Subcutaneous adipose tissue (tissue), 4 donors: ENCODE data around the gene ARHGAP6. TPM values are rescaled to one million over a fixed set of nuclear protein-coding genes. Genes with fewer than 3 reads are reported as not detected.

ENCODE experiments used
- total RNA-seq, 4 donors: library from RNA; depleted of rRNA; stranded (reverse); fragments of >200 nt; gene quantifications; one replicate each; pipeline ENCODE4 v1.1.0, GENCODE V29; 2016
- TF ChIP-seq, protein P1 (sequence below): fragments of 450-650 bp; IDR thresholded peaks from one replicate; pipeline ENCODE4 v1.5.1; 2016; ENCODE audit warnings: low read depth, mild to moderate bottlenecking, control low read depth, antibody characterized with exemption, moderate library complexity

The ARHGAP6 gene
- total RNA-seq, 4 donors from 2014 or later = 20.7 to 40.3 (median 30.7) TPM

DNA sequence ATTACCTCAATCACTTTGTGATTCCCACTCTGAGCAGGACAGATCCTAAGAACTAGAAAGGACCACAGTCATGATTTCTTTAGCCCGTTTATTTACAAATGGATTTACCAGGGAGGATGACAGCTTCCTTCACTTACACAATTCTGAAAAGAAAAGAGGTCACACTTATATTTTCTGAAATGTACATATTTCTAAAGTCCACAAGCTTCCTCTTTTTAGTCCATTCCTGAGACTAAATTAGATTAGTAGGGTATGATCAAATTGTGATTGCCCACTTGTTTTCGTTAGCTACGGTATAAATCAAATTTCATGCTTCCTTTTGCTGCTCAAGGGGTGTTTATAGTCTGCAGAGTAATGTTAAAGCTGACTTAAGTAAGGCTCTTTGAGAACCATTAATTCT is 380.1 kb downstream of the ARHGAP6 start:
- TF ChIP-seq, protein P1, sequence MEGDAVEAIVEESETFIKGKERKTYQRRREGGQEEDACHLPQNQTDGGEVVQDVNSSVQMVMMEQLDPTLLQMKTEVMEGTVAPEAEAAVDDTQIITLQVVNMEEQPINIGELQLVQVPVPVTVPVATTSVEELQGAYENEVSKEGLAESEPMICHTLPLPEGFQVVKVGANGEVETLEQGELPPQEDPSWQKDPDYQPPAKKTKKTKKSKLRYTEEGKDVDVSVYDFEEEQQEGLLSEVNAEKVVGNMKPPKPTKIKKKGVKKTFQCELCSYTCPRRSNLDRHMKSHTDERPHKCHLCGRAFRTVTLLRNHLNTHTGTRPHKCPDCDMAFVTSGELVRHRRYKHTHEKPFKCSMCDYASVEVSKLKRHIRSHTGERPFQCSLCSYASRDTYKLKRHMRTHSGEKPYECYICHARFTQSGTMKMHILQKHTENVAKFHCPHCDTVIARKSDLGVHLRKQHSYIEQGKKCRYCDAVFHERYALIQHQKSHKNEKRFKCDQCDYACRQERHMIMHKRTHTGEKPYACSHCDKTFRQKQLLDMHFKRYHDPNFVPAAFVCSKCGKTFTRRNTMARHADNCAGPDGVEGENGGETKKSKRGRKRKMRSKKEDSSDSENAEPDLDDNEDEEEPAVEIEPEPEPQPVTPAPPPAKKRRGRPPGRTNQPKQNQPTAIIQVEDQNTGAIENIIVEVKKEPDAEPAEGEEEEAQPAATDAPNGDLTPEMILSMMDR = no peak

DNA sequence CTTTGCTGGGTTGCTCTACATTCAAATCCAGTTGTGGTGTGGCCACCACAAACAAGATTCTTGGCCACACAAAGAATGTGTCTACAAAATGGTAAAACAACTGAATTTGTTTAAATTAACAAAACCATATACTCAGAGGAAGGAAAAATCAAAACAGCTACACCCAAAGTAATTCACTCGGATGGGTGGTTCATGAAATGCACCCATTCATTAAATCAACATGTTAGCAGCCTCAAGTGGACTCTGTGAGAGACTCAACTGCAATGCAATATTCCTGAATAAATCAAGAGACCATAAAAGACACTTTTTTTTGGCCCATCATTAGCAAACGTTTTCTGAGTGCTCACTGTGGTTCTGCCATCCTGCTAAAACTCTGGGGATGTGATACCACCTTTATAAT is 383.7 kb downstream of the ARHGAP6 start:
- TF ChIP-seq, protein P1 = no peak

DNA sequence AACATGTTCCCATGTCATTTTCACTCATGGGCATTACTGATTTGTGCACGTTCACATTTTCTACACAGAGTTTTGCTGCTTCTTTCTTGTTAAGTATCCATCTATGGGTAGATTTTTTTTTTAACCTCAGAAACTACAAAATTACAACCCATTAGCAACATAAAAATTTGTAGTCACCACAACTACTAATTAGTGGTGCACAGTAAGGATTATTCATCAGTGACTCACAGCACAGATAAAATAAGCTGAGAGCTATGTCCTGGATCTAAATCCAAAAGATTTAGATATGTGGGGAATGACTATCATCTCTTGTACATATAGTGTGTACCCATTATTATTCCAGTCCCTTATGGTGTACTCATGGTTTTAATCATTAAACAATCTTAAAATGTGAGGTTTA is 392.2 kb downstream of the ARHGAP6 start:
- TF ChIP-seq, protein P1 = no peak

DNA sequence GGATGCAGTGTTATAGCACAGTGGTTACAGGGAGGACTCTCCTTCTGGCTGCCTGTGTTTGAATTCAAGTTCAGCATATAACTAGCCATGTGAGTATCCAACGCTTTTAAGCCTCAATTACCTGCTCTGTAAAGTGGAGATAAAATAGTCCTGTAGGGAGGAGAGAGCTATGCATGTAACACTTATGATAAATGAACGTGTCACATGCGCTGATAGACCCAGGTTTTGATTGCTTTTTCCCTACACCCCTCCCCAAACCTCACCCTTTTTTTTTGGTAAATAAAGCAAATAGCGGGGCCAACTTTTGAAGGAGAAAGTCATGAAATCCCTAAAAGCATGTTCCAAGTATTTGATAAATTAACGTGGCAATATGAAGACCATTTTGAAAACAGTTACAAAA is 392.9 kb downstream of the ARHGAP6 start:
- TF ChIP-seq, protein P1 = no peak

DNA sequence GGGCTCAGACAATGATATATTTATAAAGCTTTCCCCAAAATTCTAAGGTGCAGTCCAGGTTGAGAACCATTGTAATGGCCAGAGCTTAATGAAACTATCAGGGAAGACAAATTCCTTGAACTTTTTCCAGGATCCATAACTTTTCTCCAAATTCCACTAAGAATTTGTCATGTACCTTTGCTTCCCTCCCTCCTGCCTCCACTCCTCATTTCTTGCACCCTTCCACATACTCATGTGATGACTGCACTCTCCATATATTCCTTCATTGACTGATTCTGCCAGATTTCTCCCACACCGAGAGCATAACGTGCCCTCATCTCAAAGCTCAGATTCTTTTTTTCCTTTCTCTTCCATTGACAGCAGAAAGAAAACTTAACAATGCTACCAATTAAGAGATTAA is 393.4 kb downstream of the ARHGAP6 start:
- TF ChIP-seq, protein P1 = no peak

DNA sequence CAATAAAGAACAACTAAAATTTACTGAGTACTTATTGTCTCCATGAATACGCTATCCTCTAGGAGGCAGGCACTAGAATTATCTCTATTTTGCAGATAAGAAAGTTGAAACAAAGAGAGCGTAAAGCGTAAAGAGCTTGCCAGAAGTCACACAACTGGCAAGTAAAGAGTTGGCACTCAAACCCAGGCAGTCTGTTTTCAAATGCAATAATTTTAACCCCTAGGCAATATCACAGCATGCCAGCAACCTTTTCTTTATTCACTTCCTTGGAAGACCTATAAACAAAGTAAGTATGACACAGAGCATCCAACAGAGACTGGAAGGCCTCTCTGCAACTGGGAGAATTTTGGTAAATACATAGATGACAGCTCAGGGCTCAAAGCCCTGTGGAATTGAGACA is 395.7 kb downstream of the ARHGAP6 start:
- TF ChIP-seq, protein P1 = no peak

DNA sequence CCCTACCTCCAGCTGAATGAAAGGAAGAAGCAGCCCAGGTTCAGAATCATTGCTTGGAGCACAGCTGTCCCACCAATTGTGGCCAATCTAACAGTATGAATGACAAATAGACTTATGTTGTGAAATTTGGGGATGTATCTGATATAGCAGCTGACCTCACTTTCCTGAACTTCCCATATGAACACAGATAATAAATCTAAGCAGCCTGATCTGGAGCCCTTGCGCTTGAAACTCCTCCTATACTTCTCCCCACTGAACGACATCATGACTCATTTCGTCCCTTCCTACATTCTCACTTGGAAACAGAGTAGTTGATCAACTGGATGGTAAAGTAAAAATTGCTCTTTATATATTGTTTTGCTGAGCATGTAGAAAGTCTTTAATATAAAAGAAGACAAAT is 396.7 kb downstream of the ARHGAP6 start:
- TF ChIP-seq, protein P1 = no peak
